GM19240 (cell line): Measurements from ENCODE around the gene FBXO42.
"Not testable (repeated sequence)": the region's sequence is repeated elsewhere in the genome, so short reads cannot be mapped to it uniquely, and the experiment has no call there.

Experiments used
- DNase-seq: peaks from one replicate; pipeline ENCODE4 v3.0.0; 2011; ENCODE audit warnings: low spot score; ENCODE audit not compliant: insufficient read length

FBXO42 gene

DNA sequence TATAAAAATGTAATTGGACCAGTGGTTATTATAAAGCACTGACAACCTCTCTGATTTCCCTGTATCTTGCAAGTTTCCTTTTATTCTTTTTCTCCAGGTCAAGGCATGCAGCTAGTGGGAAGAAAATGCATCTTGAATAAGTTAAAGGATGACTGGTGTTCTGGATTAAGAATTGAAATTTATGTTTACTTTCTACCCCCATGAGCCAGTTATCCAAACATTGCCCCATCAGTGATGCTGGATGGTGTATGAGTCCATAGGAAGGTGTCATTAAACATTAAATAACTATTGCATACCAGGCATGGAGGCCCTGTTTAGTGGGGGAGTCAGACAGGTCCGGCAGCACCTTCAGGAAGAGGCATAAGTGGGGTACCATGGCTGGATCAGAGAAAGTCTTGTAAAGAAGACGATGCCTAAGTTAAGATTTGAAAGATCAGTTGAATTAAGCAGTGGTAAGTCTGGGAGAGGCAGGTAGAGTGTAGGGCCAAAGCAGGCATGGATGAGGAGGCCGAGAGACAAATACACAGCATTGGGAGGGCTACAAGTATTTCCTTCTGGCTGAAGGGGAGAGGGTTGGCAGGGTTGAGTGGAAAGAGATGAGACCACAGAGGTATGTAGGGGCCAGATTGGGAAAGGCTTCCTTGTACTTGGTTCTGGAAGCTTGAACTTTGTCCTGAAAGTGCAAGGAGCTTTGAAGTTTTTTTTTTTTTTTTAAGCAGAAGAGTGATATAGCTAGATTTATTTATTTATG is 20.4 kb upstream of the FBXO42 start:
- no peak for DNase-seq

DNA sequence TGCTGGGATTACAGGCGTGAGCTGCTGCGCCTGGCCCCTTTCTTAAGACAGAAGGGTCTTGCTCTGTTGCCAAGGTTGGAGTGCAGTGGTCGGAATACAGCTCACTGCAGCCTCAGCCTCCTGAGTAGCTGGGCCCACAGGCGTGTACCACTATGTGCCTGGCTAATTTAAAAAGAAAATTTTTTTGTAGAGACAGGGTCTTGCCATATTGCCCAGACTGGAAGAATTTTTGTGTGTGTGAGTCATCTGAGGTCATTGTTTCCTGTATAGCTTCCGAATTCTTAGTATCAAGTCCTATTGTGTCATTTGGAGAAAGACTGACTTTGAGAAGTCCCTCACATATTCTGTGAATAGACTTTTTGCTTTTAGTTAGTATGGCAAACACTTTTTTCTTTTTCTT is 19.4 kb upstream of the FBXO42 start:
- DNase-seq = no peak

DNA sequence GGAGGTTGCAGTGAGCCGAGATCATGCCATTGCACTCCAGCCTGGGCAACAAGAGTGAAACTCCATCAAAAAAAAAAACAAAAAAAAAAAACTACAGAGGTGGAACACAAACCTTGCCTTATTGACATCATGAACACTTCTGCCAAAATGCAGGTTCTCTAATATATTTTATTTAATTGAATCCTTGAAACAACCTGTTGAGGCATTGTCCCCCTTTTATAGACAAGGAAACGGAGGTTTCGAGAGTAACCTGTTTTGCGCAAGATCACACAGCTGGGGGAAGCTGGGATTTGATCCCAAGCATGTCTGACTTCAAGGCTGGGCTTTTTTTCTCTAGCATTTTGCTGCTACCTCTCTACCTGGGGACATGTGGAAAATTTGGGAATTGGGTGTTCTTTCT is 17.5 kb upstream of the FBXO42 start:
- no peak for DNase-seq

DNA sequence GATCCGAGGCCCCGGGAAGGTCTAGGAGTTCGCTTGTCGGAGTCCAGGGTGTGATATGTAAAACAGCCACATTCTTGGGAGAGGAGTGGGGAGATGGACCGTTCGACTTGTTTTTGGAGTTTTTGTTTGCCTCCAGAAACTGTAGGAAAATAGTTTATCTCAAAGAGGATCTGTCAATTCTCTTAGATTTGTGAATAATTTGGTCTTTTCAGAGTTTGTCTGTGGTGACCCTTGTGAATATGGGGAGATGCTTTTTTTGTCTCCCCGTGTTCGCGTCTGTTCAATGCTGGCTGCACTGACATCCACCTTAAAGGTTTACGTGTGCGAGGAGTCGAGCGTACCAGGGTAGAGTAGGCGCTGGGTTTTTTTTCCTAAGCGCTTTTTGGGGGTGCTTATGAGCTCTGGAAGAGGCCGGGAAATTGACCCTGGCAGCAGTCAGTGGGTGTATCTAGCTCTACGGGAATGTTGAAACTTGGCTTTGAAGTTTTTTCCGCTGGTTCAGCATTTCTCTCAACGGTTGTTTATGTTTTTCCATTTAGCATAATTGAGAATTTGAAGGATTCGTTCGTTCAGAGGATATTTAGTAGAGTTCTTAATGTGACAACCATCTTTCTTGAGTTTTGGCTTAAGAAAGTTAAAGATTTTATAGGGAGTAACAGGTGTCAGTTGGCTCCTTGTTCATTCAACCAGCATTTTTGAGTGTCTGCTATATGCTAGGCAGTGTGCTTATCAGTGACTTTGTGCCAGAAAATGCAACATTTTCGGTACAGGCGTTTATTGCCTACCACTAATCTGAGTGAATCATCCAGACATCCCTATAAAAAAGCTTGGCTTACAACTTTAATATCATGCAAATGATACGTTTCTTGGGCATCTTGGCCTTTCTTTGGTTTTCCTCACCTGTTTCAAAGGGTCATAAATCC is 15.9 kb upstream of the FBXO42 start:
- no peak for DNase-seq

- peak; percentile 70 for DNase-seq
Measured at GRCh38 chr1:16367258-16367967, 15.1 kb upstream of the FBXO42 start.

DNA sequence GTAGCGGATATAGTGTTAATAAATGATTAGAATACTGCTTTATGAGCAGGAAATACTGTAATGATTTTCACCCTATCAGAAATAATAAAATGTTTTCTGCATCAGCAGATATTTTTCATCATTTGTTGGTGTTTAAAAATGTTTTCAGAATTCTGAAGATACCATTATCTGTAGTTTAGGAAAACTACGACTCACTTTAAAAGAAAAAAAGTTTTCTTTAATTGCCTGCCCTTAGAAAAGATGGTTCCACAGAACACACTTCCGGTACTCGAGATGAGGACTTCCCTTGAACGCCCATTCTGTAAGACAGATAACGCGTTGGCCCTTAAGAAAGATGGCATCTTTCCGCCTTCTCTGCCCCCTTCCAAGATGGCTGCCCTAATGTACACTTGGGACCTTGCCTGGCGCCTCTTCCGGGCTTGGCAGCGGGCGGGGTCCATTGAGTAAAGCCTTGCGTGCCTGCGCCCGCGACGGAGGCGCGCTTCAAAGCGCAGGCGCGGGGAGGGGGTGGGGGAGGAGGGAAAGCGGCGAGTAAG is 14.5 kb upstream of the FBXO42 start, which contains the start of gene SZRD1:
SZRD1 (plus strand) TSS at position 521 of the 536 bp plus-strand sequence. CDS start 16 bp downstream, outside the sequence.
- DNase-seq = peak; percentile 61

DNA sequence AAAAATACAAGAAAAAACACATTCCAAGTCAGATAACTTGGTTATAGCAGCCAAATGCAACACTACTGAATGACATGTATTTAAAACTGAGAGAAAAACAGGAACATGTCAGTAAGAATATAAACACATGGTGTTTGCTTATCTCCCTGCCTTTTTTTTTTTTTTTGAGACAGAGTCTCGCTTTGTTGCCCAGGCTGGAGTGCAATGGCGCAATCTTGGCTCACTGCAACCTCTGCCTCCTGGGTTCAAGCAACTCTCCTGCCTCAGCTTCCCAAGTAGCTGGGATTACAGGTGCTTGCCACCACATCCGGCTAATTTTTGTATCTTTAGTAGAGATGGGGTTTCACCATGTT is 12.8 kb upstream of the FBXO42 start:
- not testable (repeated sequence) for DNase-seq

DNA sequence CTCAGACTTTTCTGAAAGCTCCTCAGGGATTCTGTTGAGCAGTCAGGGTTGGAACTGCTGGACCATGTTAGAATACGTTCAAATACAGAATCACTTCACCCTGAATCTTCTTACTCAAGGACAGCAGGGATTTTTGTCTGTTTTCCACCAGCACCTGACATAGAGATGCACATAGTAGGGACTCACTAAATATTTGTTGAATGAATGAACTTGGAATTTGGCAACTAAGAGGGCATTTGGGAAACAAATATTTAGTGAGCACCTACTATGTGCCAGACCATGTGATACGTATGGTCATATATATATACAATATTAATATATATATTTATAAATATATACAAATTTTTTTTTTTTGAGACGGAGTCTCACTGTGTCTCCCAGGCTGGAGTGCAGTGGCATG is 4.6 kb upstream of the FBXO42 start:
- DNase-seq = no peak

GRCh38 chr1:16354619-16355018 is 2.3 kb upstream of the FBXO42 start:
- no peak for DNase-seq

GRCh38 chr1:16352842-16353535 is 709 bp upstream of the FBXO42 start:
- DNase-seq = no peak

GRCh38 chr1:16351456-16351993 is 755 bp downstream of the FBXO42 start:
- DNase-seq = no peak

GRCh38 chr1:16349847-16350406 is 2.4 kb downstream of the FBXO42 start:
- DNase-seq = no peak

GRCh38 chr1:16348414-16349182 is 3.7 kb downstream of the FBXO42 start:
- no peak for DNase-seq

DNA sequence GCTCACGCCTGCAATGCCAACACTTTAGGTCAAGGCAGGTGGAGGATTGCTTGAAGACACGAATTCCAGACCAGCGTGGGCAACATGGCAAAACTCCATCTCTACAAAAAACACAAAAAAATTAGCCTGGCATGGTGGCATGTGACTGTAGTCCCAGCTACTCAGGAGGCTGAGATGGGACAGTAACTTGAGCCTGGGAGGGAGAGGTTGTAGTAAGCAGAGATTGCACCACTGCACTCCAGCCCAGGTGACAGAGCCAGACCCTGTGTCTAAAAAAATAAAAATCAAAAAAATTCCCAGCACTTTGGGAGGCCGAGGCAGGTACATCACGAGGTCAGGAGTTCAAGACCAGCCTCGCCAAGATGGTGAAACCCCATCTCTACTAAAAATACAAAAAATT is 9.0 kb downstream of the FBXO42 start:
- not testable (repeated sequence) for DNase-seq

GRCh38 chr1:16342331-16343062 is 9.8 kb downstream of the FBXO42 start:
- no peak for DNase-seq

- DNase-seq = no peak
Measured at GRCh38 chr1:16340673-16341072, 11.6 kb downstream of the FBXO42 start.

- no peak for DNase-seq
Measured at GRCh38 chr1:16338961-16339360, 13.3 kb downstream of the FBXO42 start.

- no peak for DNase-seq
Measured at GRCh38 chr1:16334655-16335340, 17.5 kb downstream of the FBXO42 start.
